IMR-90 (cell line): ENCODE data around the gene PXYLP1.

Experiments used
- CTCF ChIP-seq: conservative IDR thresholded peaks from 2 replicates; pipeline ENCODE4 v1.5.1; 2012; ENCODE audit warnings: mild to moderate bottlenecking, low read depth, low read length, improper control_type of control experiment
- NFE2L2 ChIP-seq: fragments of 150-350 bp; IDR thresholded peaks from 2 replicates; pipeline ENCODE4 v1.6.1; 2016; ENCODE audit warnings: low read depth, mild to moderate bottlenecking, low read length

- TF ChIP-seq CTCF (no peak), NFE2L2 (no peak)
Observed at GRCh38 chr3:141335531-141336061, 104.0 kb downstream of the PXYLP1 start.
